Activated T-helper 2 cell treated with anti-CD3 and anti-CD28 coated beads, Interferon-gamma antibody, Interleukin-2, Interleukin-4, amounts not matched to agents 10 μg/mL and 5 μg/mL and 100 μg/mL, durations not matched to agents 14 hours and 24 hours and 36 hours (primary cell): ENCODE results near the gene WRNIP1. TPM values are rescaled to one million over a fixed set of nuclear protein-coding genes. Genes with fewer than 3 reads are reported as not detected.

Source experiments
- DNase-seq: peaks from one replicate; pipeline ENCODE4 v3.0.0; 2021; ENCODE audit warnings: low spot score
- H3K27ac Mint-ChIP-seq: one replicate; pipeline ENCODE4 v1.8.0; 2021; ENCODE audit warnings: mixed read lengths
- H3K27me3 Mint-ChIP-seq: one replicate; pipeline ENCODE4 v1.8.0; 2021; ENCODE audit warnings: low read depth, mixed read lengths
- H3K36me3 Mint-ChIP-seq: one replicate; pipeline ENCODE4 v1.8.0; 2021; ENCODE audit warnings: low read depth, mixed read lengths
- H3K4me1 Mint-ChIP-seq: one replicate; pipeline ENCODE4 v1.8.0; 2021; ENCODE audit warnings: low read depth, mixed read lengths
- H3K4me3 Mint-ChIP-seq: one replicate; pipeline ENCODE4 v1.8.0; 2021; ENCODE audit warnings: low read depth, mild to moderate bottlenecking, moderate library complexity, mixed read lengths
- H3K9me3 Mint-ChIP-seq: one replicate; pipeline ENCODE4 v1.8.0; 2021; ENCODE audit warnings: mixed read lengths
- intact Hi-C: fragments of 100-400 bp; cut with micrococcal nuclease; formaldehyde crosslinking; loops from one replicate; pipeline ENCODE4 v1.15.1; 2023
- total RNA-seq: library from RNA; stranded (reverse); gene quantifications from 2 replicates; pipeline ENCODE4 v1.2.3, GENCODE V29; 2022

WRNIP1 gene
- total RNA-seq, 1 donor from 2014 or later = 47.2 TPM

DNA sequence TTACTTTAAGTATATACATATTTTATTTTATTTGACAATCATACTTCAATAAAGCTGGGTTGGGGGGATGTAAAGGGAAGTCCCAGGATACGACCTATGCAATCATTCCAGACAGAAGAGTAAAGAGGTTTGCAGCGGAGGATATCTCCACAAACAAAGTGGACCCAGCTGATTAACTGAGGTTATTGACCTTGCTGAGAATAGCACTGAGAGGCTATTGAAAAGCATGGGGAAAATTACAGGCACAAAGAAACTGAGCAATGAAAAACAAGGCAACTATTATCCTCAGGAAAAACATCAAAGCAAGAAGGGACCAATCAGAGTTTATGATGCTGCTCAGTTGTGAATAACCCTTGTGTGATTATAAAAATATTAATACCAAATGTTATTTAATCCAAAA lies 43.8 kb downstream of the WRNIP1 start:
- H3K4me1 Mint-ChIP-seq = peaks cover 20% of the 10 kb centered on the region
- H3K36me3 Mint-ChIP-seq = peaks cover 2% of the 10 kb centered on the region
- H3K9me3 Mint-ChIP-seq = peaks cover 3% of the 10 kb centered on the region
- intact Hi-C loops = no loop called here
- no peak overlapping the region for H3K4me3 Mint-ChIP-seq
- H3K27ac Mint-ChIP-seq = no peak overlapping the region
- no peak for DNase-seq
- no peaks in the 10 kb centered on the region for H3K27me3 Mint-ChIP-seq

DNA sequence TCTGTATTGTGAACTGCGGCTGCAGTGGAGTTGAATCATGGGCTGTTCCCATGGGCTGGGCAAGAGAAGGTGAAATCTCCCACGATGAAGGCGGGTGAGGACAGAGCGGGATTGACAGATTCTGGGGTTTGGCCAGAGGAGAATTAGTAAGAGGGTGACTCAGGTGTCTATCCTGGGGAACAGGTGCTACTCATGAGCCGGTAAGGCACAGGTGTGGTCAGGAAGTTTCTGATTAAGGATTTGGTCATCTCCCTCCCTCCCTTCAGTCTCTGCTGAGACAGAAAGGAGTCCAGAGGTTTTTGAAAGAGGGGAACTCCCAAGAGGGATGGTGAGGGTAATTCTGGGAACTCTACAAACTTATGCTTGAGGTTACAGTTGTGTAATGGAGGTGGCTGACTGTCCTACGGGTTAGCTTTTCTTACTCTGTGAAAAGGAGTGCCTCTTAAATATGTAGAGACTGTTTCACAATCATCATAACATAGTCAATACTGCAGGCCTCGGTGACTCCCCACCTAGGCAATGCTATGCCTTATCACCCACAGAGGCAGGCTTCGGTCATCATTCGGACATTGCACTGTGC lies 45.0 kb downstream of the WRNIP1 start:
- DNase-seq = no peak
- peaks cover 5% of the 10 kb centered on the region for H3K9me3 Mint-ChIP-seq
- H3K4me1 Mint-ChIP-seq = peaks cover 20% of the 10 kb centered on the region
- H3K4me3 Mint-ChIP-seq = no peak overlapping the region
- no peak overlapping the region for H3K27ac Mint-ChIP-seq
- peaks cover 2% of the 10 kb centered on the region for H3K36me3 Mint-ChIP-seq
- intact Hi-C loops = no loop called here
- no peaks in the 10 kb centered on the region for H3K27me3 Mint-ChIP-seq

DNA sequence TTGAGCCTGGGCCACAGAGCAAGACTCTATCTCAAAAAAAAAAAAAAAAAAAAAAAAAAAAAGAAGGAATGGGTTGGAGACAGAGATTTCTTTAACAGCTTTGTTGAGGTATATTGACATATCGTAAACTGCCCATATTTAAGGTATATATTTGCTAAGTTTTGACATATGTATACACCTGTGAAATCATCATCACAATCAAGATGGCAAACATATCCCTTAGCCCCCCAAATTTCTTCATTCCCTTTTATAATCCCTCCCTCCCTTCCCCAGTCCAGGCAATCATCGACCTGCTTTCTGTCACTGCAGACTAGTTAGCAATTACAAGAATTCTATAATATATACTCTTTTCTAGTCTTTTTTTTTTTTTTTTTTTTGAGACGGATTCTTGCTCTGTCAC lies 47.5 kb downstream of the WRNIP1 start:
- Mint-ChIP-seq H3K27me3 (no peaks in the 10 kb centered on the region), H3K27ac (no peak overlapping the region), H3K4me1 (peaks cover 17% of the 10 kb centered on the region), H3K9me3 (peaks cover 31% of the 10 kb centered on the region), H3K4me3 (no peak overlapping the region), H3K36me3 (peaks cover 25% of the 10 kb centered on the region)
- intact Hi-C loops = no loop called here
- no peak for DNase-seq

DNA sequence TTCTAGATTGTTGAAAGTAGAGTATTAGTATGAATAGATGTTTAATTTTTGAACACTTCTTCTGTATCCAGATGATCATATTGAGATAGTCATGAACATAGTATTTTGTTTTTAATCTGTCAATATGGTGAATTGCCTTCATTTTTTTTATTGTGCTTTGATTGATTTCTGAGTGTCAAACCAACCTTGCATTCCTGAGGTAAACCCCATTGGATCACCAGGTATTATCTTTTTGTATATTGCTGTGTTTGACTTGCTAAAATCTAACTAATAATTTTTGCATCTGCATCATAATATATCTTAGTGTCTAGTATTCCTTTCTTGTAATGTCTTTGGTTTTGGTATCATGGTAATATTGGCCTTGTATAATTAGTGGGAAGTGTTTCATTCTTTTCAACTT lies 51.0 kb downstream of the WRNIP1 start:
- intact Hi-C loops = no loop called here
- H3K27ac Mint-ChIP-seq = no peak overlapping the region
- H3K36me3 Mint-ChIP-seq = peaks cover 26% of the 10 kb centered on the region
- no peaks in the 10 kb centered on the region for H3K27me3 Mint-ChIP-seq
- H3K9me3 Mint-ChIP-seq = peaks cover 31% of the 10 kb centered on the region
- H3K4me3 Mint-ChIP-seq = no peak overlapping the region
- DNase-seq = no peak
- peaks cover 30% of the 10 kb centered on the region for H3K4me1 Mint-ChIP-seq

DNA sequence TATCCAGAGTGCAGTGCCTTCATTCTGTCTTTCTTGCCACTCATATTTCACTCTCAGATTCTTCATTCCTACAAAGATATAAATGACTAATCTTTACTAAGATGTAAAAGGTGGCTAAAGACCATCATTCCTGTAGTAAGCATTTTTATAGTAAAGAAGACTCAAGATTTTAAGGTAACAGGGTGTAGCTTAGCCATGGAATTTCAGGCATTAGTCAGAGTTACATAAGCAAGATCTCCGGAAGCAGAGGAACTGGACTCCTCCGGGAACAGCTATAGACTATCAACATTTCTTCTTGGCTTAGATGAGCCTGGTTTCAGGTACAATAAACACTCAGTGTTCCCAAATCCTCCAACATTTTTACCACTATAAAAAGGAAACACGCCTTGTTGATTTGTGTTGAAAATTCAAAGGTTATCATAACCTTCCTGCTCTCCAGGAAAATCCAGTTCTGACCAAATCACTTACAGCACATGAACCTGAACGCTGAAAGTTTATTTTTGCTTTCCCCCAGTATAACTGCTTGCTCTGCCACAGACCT lies 52.8 kb downstream of the WRNIP1 start:
- peaks cover 29% of the 10 kb centered on the region for H3K36me3 Mint-ChIP-seq
- peak overlapping the region; percentile 1 for H3K27ac Mint-ChIP-seq
- intact Hi-C loops = loop anchor here (2.0 kb wide), 1 partner anchor 17 kb away; no protein-coding TSS in a partner anchor
- H3K27me3 Mint-ChIP-seq = no peaks in the 10 kb centered on the region
- H3K9me3 Mint-ChIP-seq = peaks cover 37% of the 10 kb centered on the region
- DNase-seq = no peak
- peaks cover 33% of the 10 kb centered on the region for H3K4me1 Mint-ChIP-seq
- no peak overlapping the region for H3K4me3 Mint-ChIP-seq

DNA sequence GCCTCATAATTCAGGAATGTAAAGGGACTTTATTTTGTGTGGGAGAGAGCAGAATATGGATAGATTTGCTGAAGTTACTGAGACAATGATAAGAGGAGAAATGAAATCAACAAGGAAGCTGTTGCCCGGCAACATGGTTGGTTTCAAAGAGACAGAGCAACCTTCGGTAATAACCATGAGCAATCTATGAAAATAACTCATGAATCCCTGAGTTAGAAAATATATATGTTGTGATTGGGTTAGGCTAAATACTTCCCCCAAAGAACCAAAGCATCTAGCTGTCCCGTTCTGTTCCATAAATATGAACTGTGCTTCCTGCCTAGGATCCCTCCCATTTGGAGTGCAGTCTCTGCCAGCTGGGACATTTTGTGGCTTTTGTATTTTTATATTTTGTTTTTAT lies 53.4 kb downstream of the WRNIP1 start:
- H3K4me1 Mint-ChIP-seq = peaks cover 33% of the 10 kb centered on the region

DNA sequence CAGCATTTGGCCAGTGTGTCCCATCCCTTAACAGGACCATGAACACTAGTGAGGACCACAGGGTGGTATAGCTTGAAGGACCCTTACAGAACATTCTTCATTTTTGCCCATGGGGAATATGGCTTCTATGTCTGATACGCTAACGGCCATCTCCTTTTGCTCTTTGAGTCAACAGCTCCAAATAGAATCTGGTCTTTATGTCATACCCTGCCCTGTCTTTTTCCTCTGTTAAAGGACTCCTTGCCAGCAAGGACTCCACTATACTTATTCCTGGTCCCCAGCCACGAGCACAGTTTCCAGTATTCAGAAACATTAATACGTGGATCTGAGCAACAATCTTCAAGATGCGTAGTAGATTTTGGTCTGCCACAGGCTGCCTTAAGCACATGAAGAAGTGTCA lies 53.9 kb downstream of the WRNIP1 start:
- intact Hi-C loops = loop anchor here (2.0 kb wide), 1 partner anchor 18 kb away; no protein-coding TSS in a partner anchor
- DNase-seq = no peak
- Mint-ChIP-seq H3K9me3 (peaks cover 33% of the 10 kb centered on the region), H3K27me3 (no peaks in the 10 kb centered on the region), H3K27ac (no peak overlapping the region), H3K4me1 (peaks cover 35% of the 10 kb centered on the region), H3K4me3 (no peak overlapping the region), H3K36me3 (peaks cover 27% of the 10 kb centered on the region)

More for the DNA sequence above, 53.4 kb downstream of the WRNIP1 start:
- H3K27ac Mint-ChIP-seq = no peak overlapping the region
- intact Hi-C loops = loop anchor here (2.0 kb wide), 1 partner anchor 18 kb away; no protein-coding TSS in a partner anchor
- DNase-seq = no peak
- H3K4me3 Mint-ChIP-seq = no peak overlapping the region
- H3K9me3 Mint-ChIP-seq = peaks cover 37% of the 10 kb centered on the region
- H3K36me3 Mint-ChIP-seq = peaks cover 29% of the 10 kb centered on the region
- no peaks in the 10 kb centered on the region for H3K27me3 Mint-ChIP-seq

DNA sequence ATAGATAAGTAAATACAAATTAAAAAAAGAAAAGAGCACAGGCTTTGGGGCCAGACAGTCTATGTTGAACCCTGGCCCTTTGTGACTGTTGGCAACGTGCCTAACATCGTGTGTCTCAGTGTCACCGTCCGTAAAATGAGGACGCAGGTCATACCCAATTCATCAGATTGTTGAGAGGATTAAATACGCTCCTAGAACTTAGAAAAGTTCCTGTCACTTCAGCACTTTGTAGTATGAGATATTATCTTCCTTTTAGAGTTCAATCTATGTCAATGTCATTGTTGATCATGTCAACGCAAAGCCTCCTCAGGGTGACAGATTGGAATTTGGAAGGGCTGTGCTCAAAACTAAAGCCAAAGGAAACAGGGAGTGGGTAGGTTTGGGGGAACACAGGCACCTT lies 54.8 kb downstream of the WRNIP1 start:
- Mint-ChIP-seq H3K27ac (peak overlapping the region; percentile 54), H3K4me3 (no peak overlapping the region)
- no peak for DNase-seq

DNA sequence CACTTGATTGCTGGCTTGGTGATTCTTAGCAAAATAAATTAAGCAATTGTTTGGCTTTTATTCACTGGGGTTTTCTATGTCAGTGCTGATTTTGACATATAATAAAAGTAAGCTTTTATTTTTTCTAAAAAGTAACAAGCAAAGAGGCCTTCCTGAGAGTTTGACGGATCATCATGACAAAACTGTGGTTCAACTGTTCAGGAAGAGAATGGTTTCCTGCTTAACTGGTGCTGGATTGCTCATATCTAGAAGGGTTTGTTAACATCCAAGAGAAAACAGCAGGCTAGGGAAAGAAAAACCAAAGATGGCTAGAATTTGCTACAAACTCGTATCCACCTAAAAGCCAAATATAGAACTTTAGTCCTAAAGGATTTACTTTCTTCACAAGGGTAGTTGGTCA lies 55.2 kb downstream of the WRNIP1 start:
- Mint-ChIP-seq H3K27me3 (no peaks in the 10 kb centered on the region), H3K36me3 (peaks cover 28% of the 10 kb centered on the region), H3K9me3 (peaks cover 29% of the 10 kb centered on the region), H3K4me3 (no peak overlapping the region), H3K27ac (no peak overlapping the region), H3K4me1 (peaks cover 35% of the 10 kb centered on the region)
- no peak for DNase-seq
- intact Hi-C loops = loop anchor here (2.0 kb wide), 1 partner anchor 18 kb away; no protein-coding TSS in a partner anchor

More for the DNA sequence above, 54.8 kb downstream of the WRNIP1 start:
- intact Hi-C loops = loop anchor here (2.0 kb wide), 2 partner anchors 19 kb away; no protein-coding TSS in a partner anchor
- no peaks in the 10 kb centered on the region for H3K27me3 Mint-ChIP-seq
- peaks cover 31% of the 10 kb centered on the region for H3K36me3 Mint-ChIP-seq
- H3K4me1 Mint-ChIP-seq = peaks cover 35% of the 10 kb centered on the region
- H3K9me3 Mint-ChIP-seq = peaks cover 33% of the 10 kb centered on the region

DNA sequence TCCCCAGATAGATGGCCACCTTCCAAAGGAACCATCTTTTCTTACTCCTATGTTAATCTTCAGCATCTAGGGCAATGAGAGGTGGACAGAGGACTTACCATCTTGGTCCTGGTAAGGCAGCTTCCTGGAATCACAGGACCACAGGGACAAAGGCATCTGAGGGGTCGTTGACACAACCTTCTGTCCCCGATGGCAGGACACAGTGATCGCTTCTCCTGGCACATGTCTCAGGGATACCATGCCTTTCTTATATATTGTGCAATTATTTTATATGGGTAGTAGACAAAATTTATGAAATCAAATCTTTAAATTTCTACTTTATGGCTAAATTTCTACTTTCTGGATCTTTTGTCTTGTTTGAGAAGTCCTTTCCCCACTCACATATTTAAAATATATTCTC lies 56.4 kb downstream of the WRNIP1 start:
- Mint-ChIP-seq H3K27ac (no peak overlapping the region), H3K4me3 (no peak overlapping the region), H3K9me3 (peaks cover 18% of the 10 kb centered on the region), H3K27me3 (no peaks in the 10 kb centered on the region), H3K4me1 (peaks cover 35% of the 10 kb centered on the region), H3K36me3 (peaks cover 23% of the 10 kb centered on the region)
- intact Hi-C loops = loop anchor here (2.0 kb wide), 1 partner anchor 17 kb away; no protein-coding TSS in a partner anchor
- DNase-seq = no peak

DNA sequence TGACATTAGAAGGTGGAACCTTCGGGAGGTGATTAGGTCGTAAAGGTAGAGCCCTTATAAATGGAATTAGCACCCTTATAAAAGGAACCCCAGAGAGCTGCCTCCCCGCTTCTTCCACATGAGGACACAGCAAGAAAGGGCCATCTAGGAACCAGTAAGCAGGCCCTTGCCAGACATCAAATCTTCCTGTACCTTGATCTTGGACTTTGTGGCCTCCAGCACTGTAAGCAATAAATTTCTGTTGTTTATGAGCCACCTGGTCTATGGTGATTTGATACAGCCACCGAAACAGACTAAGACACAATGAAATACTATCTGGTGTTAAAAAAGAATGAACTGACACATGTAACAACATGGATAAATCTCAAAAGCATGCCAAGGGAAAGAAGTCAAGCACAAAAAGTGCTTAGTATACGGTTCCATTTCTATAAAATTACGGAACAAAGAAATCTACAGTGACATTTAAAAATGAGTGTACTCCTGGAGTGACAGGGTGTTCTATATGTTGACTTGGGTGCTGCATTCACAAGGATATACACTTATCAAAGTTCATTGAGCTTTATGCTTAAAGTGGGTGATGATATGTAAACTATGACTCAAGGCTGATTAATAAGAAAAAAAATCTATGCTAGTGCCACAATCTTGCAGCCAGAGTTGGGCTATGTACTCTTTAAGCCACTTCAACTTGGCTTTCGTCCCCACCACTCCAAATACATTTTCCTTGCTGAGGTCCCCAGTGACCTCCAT lies 58.1 kb downstream of the WRNIP1 start:
- H3K27me3 Mint-ChIP-seq = no peaks in the 10 kb centered on the region
- H3K27ac Mint-ChIP-seq = no peak overlapping the region
- peaks cover 26% of the 10 kb centered on the region for H3K4me1 Mint-ChIP-seq
- intact Hi-C loops = no loop called here
- no peak for DNase-seq
- peaks cover 12% of the 10 kb centered on the region for H3K36me3 Mint-ChIP-seq
- H3K4me3 Mint-ChIP-seq = no peak overlapping the region
- peaks cover 6% of the 10 kb centered on the region for H3K9me3 Mint-ChIP-seq

DNA sequence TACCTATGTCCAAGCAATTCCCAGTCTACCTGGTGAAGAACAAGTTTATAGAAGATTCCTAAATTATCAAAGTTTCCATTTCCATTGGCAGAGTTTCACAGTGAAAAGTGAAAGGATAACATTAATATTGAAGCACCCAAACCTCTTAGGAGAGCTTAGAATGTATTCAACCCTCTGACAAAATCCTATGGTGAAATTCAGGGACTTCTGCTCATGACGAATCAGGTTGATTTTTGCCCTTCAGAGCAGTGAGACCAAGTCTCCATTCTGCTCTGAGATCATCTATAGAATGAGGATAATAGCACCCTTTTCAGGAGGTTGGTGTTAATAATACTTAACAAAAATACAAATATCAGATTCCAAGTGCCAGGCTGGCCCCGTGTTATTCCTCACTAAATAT lies 60.9 kb downstream of the WRNIP1 start:
- DNase-seq = no peak
- H3K27me3 Mint-ChIP-seq = no peaks in the 10 kb centered on the region
- peaks cover 4% of the 10 kb centered on the region for H3K4me1 Mint-ChIP-seq
- no peak overlapping the region for H3K27ac Mint-ChIP-seq
- peaks cover 6% of the 10 kb centered on the region for H3K9me3 Mint-ChIP-seq
- no peak overlapping the region for H3K4me3 Mint-ChIP-seq
- peaks cover 28% of the 10 kb centered on the region for H3K36me3 Mint-ChIP-seq
- intact Hi-C loops = no loop called here

DNA sequence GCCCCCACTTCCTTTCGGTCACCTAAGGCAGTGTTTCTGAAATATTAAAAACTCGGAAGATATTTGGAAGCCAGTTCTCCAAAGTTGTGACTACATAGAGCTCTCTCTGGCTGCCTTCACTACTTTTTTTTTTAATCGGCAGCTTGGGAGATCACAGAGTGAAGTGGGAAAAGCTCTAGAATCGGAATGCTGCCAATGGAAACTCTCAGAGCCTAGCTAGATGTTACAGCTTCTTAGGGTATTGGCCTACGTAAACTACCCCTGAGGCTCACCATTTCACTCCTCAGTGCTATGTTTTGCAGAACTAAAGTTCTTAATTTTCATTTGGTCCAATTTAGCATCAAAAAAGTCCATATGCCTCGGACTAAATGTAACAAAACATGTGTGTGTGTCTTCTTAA lies 61.9 kb downstream of the WRNIP1 start:
- no peak for DNase-seq
- no peak overlapping the region for H3K27ac Mint-ChIP-seq
- H3K27me3 Mint-ChIP-seq = no peaks in the 10 kb centered on the region
- peaks cover 33% of the 10 kb centered on the region for H3K36me3 Mint-ChIP-seq
- intact Hi-C loops = no loop called here
- H3K4me1 Mint-ChIP-seq = peaks cover 5% of the 10 kb centered on the region
- peaks cover 5% of the 10 kb centered on the region for H3K9me3 Mint-ChIP-seq
- H3K4me3 Mint-ChIP-seq = no peak overlapping the region
